Keratinocyte (primary cell): ENCODE measurements around the gene PACS2. TPM values are rescaled to one million over a fixed set of nuclear protein-coding genes. Genes with fewer than 3 reads are reported as not detected.

Experiments
- DNase-seq: peaks from one replicate; pipeline ENCODE4 v3.0.0-alpha.2; 2011; ENCODE audit warnings: low read depth, missing footprints, low spot score
- FAIRE-seq: peaks from 2 replicates; lab custom pipeline; 2011; peaks lifted over from hg19 to GRCh38; lab: Jason Lieb, UNC
- H2AFZ ChIP-seq: 2 replicates; pipeline ENCODE4 v1.6.0; 2012; ENCODE audit warnings: low read length, control low read depth, inconsistent platforms; ENCODE audit not compliant: control insufficient read depth
- H3K27ac ChIP-seq: 2 replicates; pipeline ENCODE4 v1.5.1; 2011; ENCODE audit warnings: low read length; ENCODE audit not compliant: control insufficient read depth, insufficient read depth
- H3K27me3 ChIP-seq: 3 replicates; pipeline ENCODE4 v1.6.0; 2011; ENCODE audit warnings: low read length; ENCODE audit not compliant: control insufficient read depth, insufficient read depth; ENCODE audit errors: extremely low read depth
- H3K36me3 ChIP-seq, 2 experiments: 2 replicates in 1 of 2; 3 replicates in 1 of 2; pipeline ENCODE4 v1.5.1; 2011; ENCODE audit warnings: low read length in 2 of 2, mild to moderate bottlenecking in 1 of 2; ENCODE audit not compliant: control insufficient read depth in 2 of 2, insufficient read depth in 2 of 2; ENCODE audit errors: extremely low read depth in 1 of 2
- H3K4me1 ChIP-seq: 3 replicates; pipeline ENCODE4 v1.5.1; 2011; ENCODE audit warnings: low read length; ENCODE audit not compliant: control insufficient read depth, insufficient read depth; ENCODE audit errors: extremely low read depth
- H3K4me2 ChIP-seq: 3 replicates; pipeline ENCODE4 v1.6.0; 2011; ENCODE audit warnings: low read depth, low read length; ENCODE audit not compliant: control insufficient read depth, insufficient read depth; ENCODE audit errors: extremely low read depth
- H3K4me3 ChIP-seq, 3 experiments: fragments of 200-600 bp in 1 of 3; sonication (generic) in 1 of 3; 2 replicates in 2 of 3; 3 replicates in 1 of 3; pipeline ENCODE4 v1.5.1; 2011 to 2016; ENCODE audit warnings: low read length in 3 of 3, mild to moderate bottlenecking in 3 of 3, control low read depth in 2 of 3, inconsistent platforms in 1 of 3, low read depth in 1 of 3, mixed read lengths in 1 of 3, mixed run types in 1 of 3, moderate library complexity in 1 of 3; ENCODE audit not compliant: control insufficient read depth in 2 of 3, insufficient read depth in 2 of 3; ENCODE audit errors: extremely low read depth in 1 of 3
- H3K79me2 ChIP-seq: 2 replicates; pipeline ENCODE4 v1.6.0; 2012; ENCODE audit warnings: low read length; ENCODE audit not compliant: control insufficient read depth, insufficient read depth
- H3K9ac ChIP-seq: 3 replicates; pipeline ENCODE4 v1.6.0; 2011; ENCODE audit warnings: low read length; ENCODE audit not compliant: control insufficient read depth, insufficient read depth; ENCODE audit errors: extremely low read depth
- H3K9me1 ChIP-seq: 3 replicates; pipeline ENCODE4 v1.6.0; 2011; ENCODE audit warnings: low read length; ENCODE audit not compliant: control insufficient read depth, insufficient read depth; ENCODE audit errors: extremely low read depth
- H3K9me3 ChIP-seq: 2 replicates; pipeline ENCODE4 v1.5.1; 2012; ENCODE audit warnings: low read depth, low read length; ENCODE audit not compliant: control insufficient read depth
- H4K20me1 ChIP-seq: 3 replicates; pipeline ENCODE4 v1.6.0; 2011; ENCODE audit warnings: low read length; ENCODE audit not compliant: control insufficient read depth, insufficient read depth; ENCODE audit errors: extremely low read depth
- EZH2 ChIP-seq: IDR thresholded peaks from one replicate; pipeline ENCODE4 v1.6.1; 2012; ENCODE audit warnings: inconsistent platforms, mild to moderate bottlenecking, low read length, moderate library complexity
- dilution Hi-C: fragments of 300-500 bp; cut with MboI; formaldehyde crosslinking; loops from one replicate; pipeline ENCODE4 v1.7.0; 2020; ENCODE audit warnings: low sequenced_read_pairs; ENCODE audit not compliant: extremely low pct_ligation_motif_present
- polyA plus RNA-seq, 5 experiments: library from polyadenylated mRNA; depleted of rRNA in 3 of 5; stranded (reverse) in 3 of 5; stranded (forward) in 1 of 5; unstranded in 1 of 5; fragments of >200 nt; gene quantifications; 1 replicate in 1 of 5; 2 replicates in 3 of 5; 3 replicates in 1 of 5; pipeline versions ENCODE4 v1.2.1 to v1.2.3, GENCODE V29; 2011 to 2012; ENCODE audit warnings: missing spikeins in 2 of 5, low read depth in 1 of 5, low replicate concordance in 1 of 5
- TF ChIP-seq, protein P1 (sequence below), 3 experiments: IDR thresholded peaks in 1 of 3; conservative IDR thresholded peaks in 1 of 3; optimal IDR thresholded peaks in 1 of 3; 2 replicates in 2 of 3; 3 replicates in 1 of 3; pipeline versions ENCODE3 to v1.5.1; 2011; ENCODE audit warnings: low read length in 3 of 3, mild to moderate bottlenecking in 3 of 3, moderate library complexity in 2 of 3, control low read depth in 1 of 3, inconsistent platforms in 1 of 3; ENCODE audit not compliant: insufficient read depth in 2 of 3; ENCODE audit errors: extremely low read depth in 1 of 3

The PACS2 gene
- polyA plus RNA-seq, 1 donor (not counting 4 experiments of a cell fraction or from before 2014, with no cell fraction given): 11.8 TPM

DNA sequence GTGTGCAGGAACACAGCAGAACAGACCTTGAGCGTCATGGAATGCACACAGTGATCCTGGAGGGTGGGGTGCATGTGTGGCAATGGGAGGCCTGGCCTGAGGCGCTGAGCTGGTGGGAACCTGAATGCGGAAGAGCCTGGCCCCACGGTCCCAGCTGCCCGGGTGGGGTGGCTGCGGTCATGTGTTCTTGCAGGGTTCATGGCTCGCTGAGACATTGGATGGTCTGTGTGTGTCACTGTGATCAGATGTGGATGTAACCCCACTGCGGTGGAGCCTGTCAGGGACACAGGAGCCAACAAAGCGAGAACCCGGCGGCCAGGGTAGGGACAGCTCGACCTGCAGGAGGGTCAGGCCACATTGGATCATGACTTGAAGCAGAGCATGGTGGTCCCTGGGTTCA lies 128.3 kb downstream of the PACS2 start:
- H2AFZ ChIP-seq: no peak overlapping the region
- H3K9me3 ChIP-seq: no peaks in the 10 kb centered on the region
- H3K9me1 ChIP-seq: no peaks in the 10 kb centered on the region
- FAIRE-seq (no peak), DNase-seq (no peak)
- no peak for TF ChIP-seq EZH2
- TF ChIP-seq, protein P1, sequence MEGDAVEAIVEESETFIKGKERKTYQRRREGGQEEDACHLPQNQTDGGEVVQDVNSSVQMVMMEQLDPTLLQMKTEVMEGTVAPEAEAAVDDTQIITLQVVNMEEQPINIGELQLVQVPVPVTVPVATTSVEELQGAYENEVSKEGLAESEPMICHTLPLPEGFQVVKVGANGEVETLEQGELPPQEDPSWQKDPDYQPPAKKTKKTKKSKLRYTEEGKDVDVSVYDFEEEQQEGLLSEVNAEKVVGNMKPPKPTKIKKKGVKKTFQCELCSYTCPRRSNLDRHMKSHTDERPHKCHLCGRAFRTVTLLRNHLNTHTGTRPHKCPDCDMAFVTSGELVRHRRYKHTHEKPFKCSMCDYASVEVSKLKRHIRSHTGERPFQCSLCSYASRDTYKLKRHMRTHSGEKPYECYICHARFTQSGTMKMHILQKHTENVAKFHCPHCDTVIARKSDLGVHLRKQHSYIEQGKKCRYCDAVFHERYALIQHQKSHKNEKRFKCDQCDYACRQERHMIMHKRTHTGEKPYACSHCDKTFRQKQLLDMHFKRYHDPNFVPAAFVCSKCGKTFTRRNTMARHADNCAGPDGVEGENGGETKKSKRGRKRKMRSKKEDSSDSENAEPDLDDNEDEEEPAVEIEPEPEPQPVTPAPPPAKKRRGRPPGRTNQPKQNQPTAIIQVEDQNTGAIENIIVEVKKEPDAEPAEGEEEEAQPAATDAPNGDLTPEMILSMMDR (optimal IDR thresholded peaks at IDR 0.05 in 1 of 3, IDR thresholded peaks at IDR 0.05 in 1 of 3, conservative IDR thresholded peaks at IDR 0.05 in 1 of 3; ENCODE audit: extremely low read depth in 1 of 3, insufficient read depth in 2 of 3, low read length in 3 of 3): no peak
- no peaks in the 10 kb centered on the region for H3K27me3 ChIP-seq
- H3K4me3 ChIP-seq: no peak overlapping the region
- H3K9ac ChIP-seq: no peak overlapping the region
- H3K4me2 ChIP-seq: no peak overlapping the region
- H3K4me1 ChIP-seq: no peaks in the 10 kb centered on the region
- H3K27ac ChIP-seq: no peak overlapping the region
- dilution Hi-C loops: no loop called here
- H4K20me1 ChIP-seq: peaks cover 15% of the 10 kb centered on the region
- H3K79me2 ChIP-seq: peaks cover 35% of the 10 kb centered on the region
- peaks cover 13 to 28% of the 10 kb centered on the region in 2 experiments for H3K36me3 ChIP-seq

DNA sequence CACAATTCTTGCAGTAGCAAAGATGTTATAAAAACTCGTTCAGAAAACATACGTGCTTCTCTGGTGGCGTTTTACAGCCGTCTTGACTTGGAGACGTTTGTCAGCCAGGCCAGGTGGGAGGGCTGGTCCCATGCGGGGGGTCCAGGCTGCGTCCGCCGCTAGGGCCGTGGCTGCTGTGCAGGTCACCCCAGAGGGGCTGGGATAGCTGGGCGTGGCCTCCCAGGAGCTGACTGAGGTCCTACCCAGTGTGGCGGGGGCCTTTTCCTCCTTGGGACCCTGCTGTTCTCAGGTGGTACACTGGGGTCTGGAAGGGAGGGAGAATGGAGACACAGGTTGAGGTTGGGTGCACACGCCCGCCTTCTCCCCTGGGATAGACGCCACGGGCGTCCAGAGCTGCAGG lies 130.3 kb downstream of the PACS2 start:
- peaks cover 8 to 19% of the 10 kb centered on the region in 2 experiments for H3K36me3 ChIP-seq
- TF ChIP-seq, protein P1 (optimal IDR thresholded peaks at IDR 0.05 in 1 of 3, IDR thresholded peaks at IDR 0.05 in 1 of 3, conservative IDR thresholded peaks at IDR 0.05 in 1 of 3; ENCODE audit: extremely low read depth in 1 of 3, insufficient read depth in 2 of 3, low read length in 3 of 3): no peak
- no peak overlapping the region for H3K27ac ChIP-seq
- no peaks in the 10 kb centered on the region for H3K27me3 ChIP-seq
- FAIRE-seq (no peak), DNase-seq (no peak)
- dilution Hi-C loops: no loop called here
- no peak overlapping the region for H2AFZ ChIP-seq
- no peaks in the 10 kb centered on the region for H3K9me3 ChIP-seq
- H3K79me2 ChIP-seq: peaks cover 20% of the 10 kb centered on the region
- no peak overlapping the region for H3K4me3 ChIP-seq
- no peak overlapping the region for H3K4me2 ChIP-seq
- H4K20me1 ChIP-seq: peaks cover 2% of the 10 kb centered on the region
- no peaks in the 10 kb centered on the region for H3K4me1 ChIP-seq
- H3K9ac ChIP-seq: no peak overlapping the region
- H3K9me1 ChIP-seq: no peaks in the 10 kb centered on the region
